ENCODE results near the gene ENTPD2. TPM values are rescaled to one million over a fixed set of nuclear protein-coding genes. Genes with fewer than 3 reads are reported as not detected.

ENTPD2 gene
- total RNA-seq, 1 experiment from 2014 or later, result 31.5 TPM

DNA sequence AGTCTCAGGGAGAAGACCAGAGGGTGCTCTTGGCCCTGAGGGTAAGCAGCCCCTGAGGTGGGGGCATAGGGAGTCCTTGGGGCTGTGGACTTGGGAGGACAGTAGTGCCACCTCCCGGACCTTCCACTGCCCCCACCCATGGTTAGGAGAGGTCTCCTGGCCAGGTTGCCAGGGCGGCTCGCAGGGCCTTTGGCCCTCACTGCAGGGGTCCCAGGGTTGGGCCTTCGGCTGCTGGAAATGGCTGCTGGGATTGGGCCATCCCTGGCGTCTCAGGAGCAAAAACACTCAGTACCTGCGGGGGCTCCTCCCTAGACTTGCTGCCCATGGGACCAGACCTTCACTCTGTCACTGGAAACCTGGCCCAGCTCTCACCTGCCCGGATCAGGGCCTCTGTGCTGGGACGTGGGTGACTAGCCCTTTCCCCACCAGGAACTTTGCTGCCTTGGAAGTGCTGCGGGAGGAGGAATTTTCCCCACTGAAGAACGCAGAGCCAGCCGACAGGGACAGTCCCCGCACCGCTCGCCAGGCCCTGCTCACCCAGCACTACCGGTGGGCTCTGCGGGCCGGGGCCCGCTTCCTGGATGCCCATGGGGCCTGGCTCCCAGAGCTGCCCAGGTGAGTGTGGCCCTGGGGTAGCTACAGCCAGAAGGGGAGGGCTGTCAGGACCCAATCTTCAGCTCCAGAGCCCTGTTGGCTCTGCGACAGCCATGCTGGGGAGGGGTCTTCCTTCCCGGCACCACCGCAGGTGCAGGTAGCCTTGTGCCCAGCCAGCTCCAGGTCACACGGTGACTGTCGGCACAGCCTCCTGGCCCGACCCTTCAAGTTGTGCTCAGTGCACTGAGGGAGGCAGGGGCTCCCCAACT is 26.6 kb upstream of the ENTPD2 start:
- Mint-ChIP-seq H3K4me1 (ENCODE audit: insufficient read depth, unreplicated experiment) (peaks cover 19% of the 10 kb centered on the region), H3K27me3 (ENCODE audit: insufficient read depth, unreplicated experiment) (no peaks in the 10 kb centered on the region), H3K9me3 (ENCODE audit: unreplicated experiment) (no peaks in the 10 kb centered on the region), H3K4me3 (ENCODE audit: unreplicated experiment) (no peak overlapping the region), H3K36me3 (ENCODE audit: insufficient read depth, unreplicated experiment) (no peaks in the 10 kb centered on the region), H3K27ac (ENCODE audit: low read depth, unreplicated experiment) (no peak overlapping the region)
- intact Hi-C loops (cut with micrococcal nuclease), result no loop called here
- CTCF ChIA-PET, result interaction anchor here (0.6 to 3.8 kb wide), 5 partner anchors 9 to 181 kb away, joined by 3 to 23 read pairs (median 3); partner anchors contain the start of gene SAPCD2
- TF ChIP-seq, protein P1, sequence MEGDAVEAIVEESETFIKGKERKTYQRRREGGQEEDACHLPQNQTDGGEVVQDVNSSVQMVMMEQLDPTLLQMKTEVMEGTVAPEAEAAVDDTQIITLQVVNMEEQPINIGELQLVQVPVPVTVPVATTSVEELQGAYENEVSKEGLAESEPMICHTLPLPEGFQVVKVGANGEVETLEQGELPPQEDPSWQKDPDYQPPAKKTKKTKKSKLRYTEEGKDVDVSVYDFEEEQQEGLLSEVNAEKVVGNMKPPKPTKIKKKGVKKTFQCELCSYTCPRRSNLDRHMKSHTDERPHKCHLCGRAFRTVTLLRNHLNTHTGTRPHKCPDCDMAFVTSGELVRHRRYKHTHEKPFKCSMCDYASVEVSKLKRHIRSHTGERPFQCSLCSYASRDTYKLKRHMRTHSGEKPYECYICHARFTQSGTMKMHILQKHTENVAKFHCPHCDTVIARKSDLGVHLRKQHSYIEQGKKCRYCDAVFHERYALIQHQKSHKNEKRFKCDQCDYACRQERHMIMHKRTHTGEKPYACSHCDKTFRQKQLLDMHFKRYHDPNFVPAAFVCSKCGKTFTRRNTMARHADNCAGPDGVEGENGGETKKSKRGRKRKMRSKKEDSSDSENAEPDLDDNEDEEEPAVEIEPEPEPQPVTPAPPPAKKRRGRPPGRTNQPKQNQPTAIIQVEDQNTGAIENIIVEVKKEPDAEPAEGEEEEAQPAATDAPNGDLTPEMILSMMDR (IDR thresholded peaks at IDR 0.05; ENCODE audit: unreplicated experiment), result no peak
- no TSS peak for BruUV-seq (replicated peaks)
- DNase-seq (ENCODE audit: unreplicated experiment), result no peak
- POLR2A ChIA-PET, result no interaction called here

DNA sequence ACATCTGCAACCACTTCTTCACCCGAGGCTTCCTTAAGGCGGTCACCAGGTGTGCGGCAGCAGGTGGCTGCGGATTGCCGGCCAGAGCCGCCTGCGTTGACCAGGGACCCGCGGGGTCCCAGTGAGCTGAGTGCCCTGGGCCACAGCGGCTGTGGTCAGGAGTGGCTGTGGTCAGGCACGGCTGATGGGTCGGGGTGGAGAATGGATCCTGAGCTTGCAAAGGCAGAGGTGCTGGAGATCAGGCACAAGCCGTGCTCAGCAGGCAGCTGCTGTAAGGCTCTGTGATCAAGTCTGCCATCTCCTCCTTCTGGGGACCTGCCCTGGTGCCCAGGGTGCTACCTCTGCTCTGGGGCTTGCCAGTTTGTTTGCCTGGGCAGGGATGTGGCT is 25.5 kb upstream of the ENTPD2 start:
- H3K27me3 Mint-ChIP-seq (ENCODE audit: insufficient read depth, unreplicated experiment), result no peaks in the 10 kb centered on the region
- H3K36me3 Mint-ChIP-seq (ENCODE audit: insufficient read depth, unreplicated experiment), result no peaks in the 10 kb centered on the region
- no peak overlapping the region for H3K27ac Mint-ChIP-seq (ENCODE audit: low read depth, unreplicated experiment)
- TF ChIP-seq, protein P1 (IDR thresholded peaks at IDR 0.05; ENCODE audit: unreplicated experiment), result no peak
- DNase-seq (ENCODE audit: unreplicated experiment), result no peak
- ChIA-PET CTCF (no interaction called here), POLR2A (no interaction called here)
- intact Hi-C loops (cut with micrococcal nuclease), result no loop called here
- no peaks in the 10 kb centered on the region for H3K9me3 Mint-ChIP-seq (ENCODE audit: unreplicated experiment)
- no TSS peak for BruUV-seq (replicated peaks)
- H3K4me1 Mint-ChIP-seq (ENCODE audit: insufficient read depth, unreplicated experiment), result peaks cover 15% of the 10 kb centered on the region
- no peak overlapping the region for H3K4me3 Mint-ChIP-seq (ENCODE audit: unreplicated experiment)

DNA sequence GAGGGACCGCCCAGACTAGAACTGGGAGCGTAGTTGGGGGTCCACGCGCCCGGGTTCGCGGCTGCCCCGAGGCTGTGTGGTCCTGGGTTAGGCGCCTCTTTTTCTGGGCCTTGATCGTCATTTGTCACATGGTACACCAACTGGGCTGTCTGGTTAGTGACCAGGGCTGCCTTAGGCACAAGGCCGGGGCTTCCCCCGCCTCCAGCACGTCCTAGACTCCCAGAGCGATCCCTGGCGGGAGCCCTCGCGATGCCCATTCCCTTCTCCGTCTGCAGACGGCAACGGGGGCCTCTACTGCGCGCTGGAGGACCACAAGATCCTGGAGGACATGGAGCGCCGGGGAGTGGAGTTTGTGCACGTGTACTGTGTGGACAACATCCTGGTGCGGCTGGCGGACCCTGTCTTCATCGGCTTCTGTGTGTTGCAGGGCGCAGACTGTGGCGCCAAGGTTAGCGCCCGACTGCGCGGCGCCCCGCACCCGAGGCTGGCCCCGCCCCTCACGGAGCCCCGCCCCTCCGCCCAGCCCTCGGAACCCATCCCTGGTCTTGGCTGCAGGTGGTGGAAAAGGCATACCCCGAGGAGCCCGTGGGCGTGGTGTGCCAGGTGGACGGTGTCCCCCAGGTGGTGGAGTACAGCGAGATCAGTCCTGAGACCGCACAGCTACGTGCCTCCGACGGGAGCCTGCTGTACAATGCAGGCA is 25.0 kb upstream of the ENTPD2 start:
- TF ChIP-seq, protein P1 (IDR thresholded peaks at IDR 0.05; ENCODE audit: unreplicated experiment), result no peak
- H3K27ac Mint-ChIP-seq (ENCODE audit: low read depth, unreplicated experiment), result no peak overlapping the region
- H3K27me3 Mint-ChIP-seq (ENCODE audit: insufficient read depth, unreplicated experiment), result no peaks in the 10 kb centered on the region
- intact Hi-C loops (cut with micrococcal nuclease), result no loop called here
- CTCF ChIA-PET, result no interaction called here
- peaks cover 12% of the 10 kb centered on the region for H3K4me1 Mint-ChIP-seq (ENCODE audit: insufficient read depth, unreplicated experiment)
- POLR2A ChIA-PET, result interaction anchor here (2.4 kb wide), 1 partner anchor 8 kb away, joined by 8 read pairs; the partner anchor contains the start of gene MAN1B1
- no peaks in the 10 kb centered on the region for H3K9me3 Mint-ChIP-seq (ENCODE audit: unreplicated experiment)
- BruUV-seq (replicated peaks), result no TSS peak
- H3K4me3 Mint-ChIP-seq (ENCODE audit: unreplicated experiment), result no peak overlapping the region
- DNase-seq (ENCODE audit: unreplicated experiment), result no peak
- no peaks in the 10 kb centered on the region for H3K36me3 Mint-ChIP-seq (ENCODE audit: insufficient read depth, unreplicated experiment)

All from MCF 10A (cell line).